Activated CD8-positive, alpha-beta T cell treated with anti-CD3 and anti-CD28 coated beads, Interleukin-2, amount 10 ng/mL, durations not matched to agents 7 days and 5 days (primary cell): ENCODE data around the gene GNG12. TPM values are rescaled to one million over a fixed set of nuclear protein-coding genes. Genes with fewer than 3 reads are reported as not detected.

Source experiments
- ATAC-seq: fragments of 150-1000 bp; cut with Tn5 transposase; one replicate; pipeline ENCODE4 v1.10.0; 2021; ENCODE audit warnings: moderate library complexity
- CTCF ChIA-PET: fragments of 350-600 bp; sonication (Branson Sonifier 250); formaldehyde crosslinking; loops from one replicate; lab custom pipeline; 2021; ENCODE audit warnings: antibody characterized with exemption; lab: Charles Lee
- POLR2A ChIA-PET: fragments of 350-600 bp; sonication (Branson Sonifier 250); formaldehyde crosslinking; loops from one replicate; lab custom pipeline; 2021; ENCODE audit warnings: antibody characterized with exemption; lab: Charles Lee
- DNase-seq: peaks from one replicate; pipeline ENCODE4 v3.0.0-alpha.2; 2020
- H3K27ac Mint-ChIP-seq: one replicate; pipeline ENCODE4 v1.8.0; 2021; ENCODE audit warnings: mild to moderate bottlenecking, mixed read lengths
- H3K27me3 Mint-ChIP-seq: one replicate; pipeline ENCODE4 v1.8.0; 2021; ENCODE audit warnings: low read depth, mixed read lengths
- H3K36me3 Mint-ChIP-seq: one replicate; pipeline ENCODE4 v1.8.0; 2021; ENCODE audit warnings: low read depth, mixed read lengths
- H3K4me1 Mint-ChIP-seq: one replicate; pipeline ENCODE4 v1.8.0; 2021; ENCODE audit warnings: low read depth, mixed read lengths
- H3K4me3 Mint-ChIP-seq: one replicate; pipeline ENCODE4 v1.8.0; 2021; ENCODE audit warnings: mild to moderate bottlenecking, mixed read lengths
- H3K9me3 Mint-ChIP-seq: one replicate; pipeline ENCODE4 v1.8.0; 2022; ENCODE audit warnings: mixed read lengths; ENCODE audit not compliant: insufficient read depth
- total RNA-seq, 2 experiments: library from RNA; stranded (reverse); gene quantifications; one replicate each; pipeline ENCODE4 v1.2.3, GENCODE V29; 2021

Gene GNG12
- total RNA-seq, 2 experiments from 2014 or later: not detected

- DNase-seq (no peak), ATAC-seq (no peak)
- H3K4me1 Mint-ChIP-seq: no peaks in the 10 kb centered on the region
- H3K27ac Mint-ChIP-seq: no peak overlapping the region
- no peak overlapping the region for H3K4me3 Mint-ChIP-seq
- peaks cover 11% of the 10 kb centered on the region for H3K27me3 Mint-ChIP-seq
- ChIA-PET CTCF (interaction anchor here (1.4 kb wide), 1 partner anchor 9 kb away, joined by 3 read pairs; no protein-coding TSS in a partner anchor), POLR2A (no interaction called here)
- H3K36me3 Mint-ChIP-seq: no peaks in the 10 kb centered on the region
- no peaks in the 10 kb centered on the region for H3K9me3 Mint-ChIP-seq
These were observed 43.0 kb downstream of the GNG12 start for GRCh38 chr1:67790201-67790692.

GRCh38 chr1:67789551-67789950, 43.7 kb downstream of the GNG12 start:
- Mint-ChIP-seq H3K27ac (no peak overlapping the region), H3K4me3 (no peak overlapping the region), H3K27me3 (peaks cover 11% of the 10 kb centered on the region), H3K9me3 (no peaks in the 10 kb centered on the region), H3K4me1 (no peaks in the 10 kb centered on the region), H3K36me3 (no peaks in the 10 kb centered on the region)
- ATAC-seq (no peak), DNase-seq (no peak)
- POLR2A ChIA-PET: no interaction called here
- CTCF ChIA-PET: interaction anchor here (1.4 kb wide), 1 partner anchor 10 kb away, joined by 3 read pairs; no protein-coding TSS in a partner anchor

DNA sequence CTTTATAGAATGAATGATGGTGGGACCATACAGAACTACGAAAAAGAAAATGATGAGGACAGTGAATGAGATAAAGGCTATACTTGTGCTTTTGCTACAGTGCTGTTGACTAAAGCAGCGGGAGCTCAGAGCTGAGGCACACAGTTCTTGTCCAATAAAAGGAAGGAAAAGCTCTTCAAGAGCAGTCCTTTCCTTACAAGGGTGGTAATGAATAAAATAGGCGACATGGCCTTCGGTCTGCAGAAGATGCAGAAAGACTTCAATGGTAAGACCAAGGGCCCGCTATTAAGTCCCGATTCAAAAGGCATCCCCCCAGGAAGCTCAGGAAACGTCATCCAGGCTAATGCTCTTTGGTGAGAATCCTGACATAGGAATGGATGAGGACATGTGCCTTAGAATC, 44.4 kb downstream of the GNG12 start:
- no peak for ATAC-seq
- CTCF ChIA-PET: interaction anchor here (0.5 to 1.4 kb wide), 3 partner anchors 11 to 227 kb away, joined by 3 read pairs; no protein-coding TSS in a partner anchor

GRCh38 chr1:67788238-67788790, 45.0 kb downstream of the GNG12 start:
- Mint-ChIP-seq H3K36me3 (no peaks in the 10 kb centered on the region), H3K27me3 (peaks cover 11% of the 10 kb centered on the region), H3K4me3 (no peak overlapping the region), H3K4me1 (no peaks in the 10 kb centered on the region), H3K9me3 (no peaks in the 10 kb centered on the region), H3K27ac (no peak overlapping the region)
- ChIA-PET POLR2A (no interaction called here), CTCF (interaction anchor here (0.5 to 0.8 kb wide), 2 partner anchors 23 to 226 kb away, joined by 3 read pairs; no protein-coding TSS in a partner anchor)
- ATAC-seq (no peak), DNase-seq (no peak)

More for the DNA sequence above, 44.4 kb downstream of the GNG12 start:
- no peak for DNase-seq
- POLR2A ChIA-PET: no interaction called here
- Mint-ChIP-seq H3K27me3 (peaks cover 11% of the 10 kb centered on the region), H3K27ac (no peak overlapping the region), H3K4me3 (no peak overlapping the region), H3K9me3 (no peaks in the 10 kb centered on the region), H3K4me1 (no peaks in the 10 kb centered on the region), H3K36me3 (no peaks in the 10 kb centered on the region)

DNA sequence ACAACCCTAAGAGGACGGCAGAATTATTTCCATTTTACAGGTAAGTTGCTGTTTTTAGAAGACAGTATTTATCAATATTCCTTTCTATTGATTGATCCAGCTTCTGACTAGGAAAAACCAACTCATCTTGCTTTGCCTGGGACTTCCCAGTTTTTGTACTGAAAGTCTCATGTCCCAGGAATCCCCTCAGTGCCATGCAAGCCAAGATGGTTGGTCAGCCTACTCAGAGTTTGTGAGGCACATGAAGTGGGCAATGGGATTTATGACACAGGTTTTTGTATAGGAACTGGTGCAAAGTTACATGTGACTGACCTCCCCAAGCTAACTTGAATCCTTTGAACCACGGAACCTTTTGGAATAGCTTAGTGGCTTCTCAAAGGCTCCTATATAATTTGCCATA, 45.5 kb downstream of the GNG12 start:
- H3K4me1 Mint-ChIP-seq: no peaks in the 10 kb centered on the region
- ChIA-PET CTCF (interaction anchor here (1.7 kb wide), 1 partner anchor 27 kb away, joined by 7 read pairs; no protein-coding TSS in a partner anchor), POLR2A (no interaction called here)
- ATAC-seq: no peak
- H3K4me3 Mint-ChIP-seq: no peak overlapping the region
- H3K9me3 Mint-ChIP-seq: no peaks in the 10 kb centered on the region
- H3K27me3 Mint-ChIP-seq: peaks cover 11% of the 10 kb centered on the region
- no peak overlapping the region for H3K27ac Mint-ChIP-seq
- DNase-seq: no peak
- no peaks in the 10 kb centered on the region for H3K36me3 Mint-ChIP-seq

DNA sequence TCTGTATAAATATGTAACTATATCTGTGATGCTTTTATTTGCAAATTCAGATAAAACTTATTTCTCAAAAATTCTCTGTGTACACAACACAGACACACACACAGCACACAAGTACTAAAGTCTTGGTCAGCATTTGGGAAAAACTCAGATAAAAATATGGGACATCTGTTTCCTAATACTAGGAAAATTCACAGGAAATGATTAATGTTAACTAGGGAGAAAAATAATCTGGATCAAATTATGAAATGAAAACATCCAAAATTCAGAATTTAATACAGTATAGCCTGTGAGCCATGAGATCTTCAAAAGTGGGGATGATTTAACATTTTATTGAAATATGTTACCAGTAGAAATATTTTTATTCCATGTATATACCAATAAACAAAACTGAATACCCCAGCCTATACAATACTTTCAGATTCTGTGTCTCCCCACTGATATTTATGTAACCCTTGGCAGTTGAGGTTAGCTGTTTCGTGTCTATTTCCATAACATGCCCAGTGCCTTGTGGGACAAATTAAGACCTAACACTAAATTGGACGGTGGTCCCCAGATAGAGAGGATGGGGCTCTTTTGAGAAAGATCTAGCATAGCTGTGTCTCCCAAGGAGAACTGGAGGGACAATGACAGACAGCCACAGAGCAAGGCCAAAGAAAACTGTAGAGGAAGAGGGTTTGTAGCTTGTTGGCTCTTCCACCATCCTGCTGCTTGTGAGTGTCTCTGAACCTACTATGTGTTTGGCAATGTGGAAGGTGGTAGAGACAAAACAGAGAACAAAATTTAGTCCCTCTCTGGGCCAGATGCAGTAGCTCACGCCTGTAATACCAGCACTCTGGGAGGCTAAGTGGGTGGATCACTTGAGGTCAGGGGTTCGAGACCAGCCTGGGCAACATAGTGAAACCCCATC, 47.2 kb downstream of the GNG12 start:
- ATAC-seq: no peak
- DNase-seq: no peak
- H3K27ac Mint-ChIP-seq: no peak overlapping the region
- CTCF ChIA-PET: interaction anchor here (0.9 to 1.7 kb wide), 2 partner anchors 20 to 26 kb away, joined by 3 to 7 read pairs; no protein-coding TSS in a partner anchor
- POLR2A ChIA-PET: interaction anchor here (0.6 kb wide), 1 partner anchor 754 kb away, joined by 3 read pairs; no protein-coding TSS in a partner anchor
- H3K4me1 Mint-ChIP-seq: no peaks in the 10 kb centered on the region
- no peaks in the 10 kb centered on the region for H3K36me3 Mint-ChIP-seq
- no peak overlapping the region for H3K4me3 Mint-ChIP-seq
- H3K27me3 Mint-ChIP-seq: peaks cover 3% of the 10 kb centered on the region
- no peaks in the 10 kb centered on the region for H3K9me3 Mint-ChIP-seq

DNA sequence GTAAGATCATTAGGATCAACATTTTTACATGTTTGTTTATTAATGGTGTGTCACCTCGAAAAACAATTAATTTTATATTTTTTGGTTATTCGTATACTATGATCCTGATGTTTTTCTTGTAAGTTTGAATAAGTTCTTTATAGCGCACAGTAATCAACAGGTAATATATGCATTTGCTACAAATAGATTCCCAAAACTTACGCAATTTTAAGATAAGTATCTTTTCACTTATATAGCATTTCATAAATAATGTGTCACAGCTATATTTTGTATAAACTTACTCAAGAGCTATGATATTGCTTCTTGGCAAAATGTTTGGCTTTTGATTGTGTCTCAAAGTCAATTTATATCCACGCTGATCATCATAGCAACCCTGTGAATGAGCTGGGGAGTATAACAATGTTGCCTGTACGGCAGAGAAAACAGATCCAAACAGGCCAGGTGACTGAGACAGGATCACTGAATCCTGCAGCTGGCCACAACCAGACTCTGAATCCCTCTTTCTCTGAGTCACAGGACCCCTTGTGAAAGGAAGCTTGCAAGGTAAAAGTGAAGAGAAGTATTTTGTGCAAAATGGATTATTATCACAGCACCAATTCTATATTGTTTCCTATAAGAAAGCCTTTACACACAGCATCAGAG, 48.6 kb downstream of the GNG12 start:
- peaks cover 3% of the 10 kb centered on the region for H3K27me3 Mint-ChIP-seq
- ATAC-seq: no peak
- no peak for DNase-seq
- no peaks in the 10 kb centered on the region for H3K36me3 Mint-ChIP-seq
- ChIA-PET CTCF (no interaction called here), POLR2A (no interaction called here)
- H3K4me1 Mint-ChIP-seq: no peaks in the 10 kb centered on the region
- H3K27ac Mint-ChIP-seq: no peak overlapping the region
- H3K9me3 Mint-ChIP-seq: no peaks in the 10 kb centered on the region
- no peak overlapping the region for H3K4me3 Mint-ChIP-seq

GRCh38 chr1:67780637-67781036, 52.6 kb downstream of the GNG12 start:
- peaks cover 9% of the 10 kb centered on the region for H3K27me3 Mint-ChIP-seq
- no peaks in the 10 kb centered on the region for H3K36me3 Mint-ChIP-seq
- no peak overlapping the region for H3K4me3 Mint-ChIP-seq
- ChIA-PET CTCF (interaction anchor here (1.2 to 1.4 kb wide), 2 partner anchors 9 to 15 kb away, joined by 3 to 4 read pairs; no protein-coding TSS in a partner anchor), POLR2A (no interaction called here)
- ATAC-seq (no peak), DNase-seq (no peak)
- no peaks in the 10 kb centered on the region for H3K9me3 Mint-ChIP-seq
- H3K4me1 Mint-ChIP-seq: no peaks in the 10 kb centered on the region
- H3K27ac Mint-ChIP-seq: no peak overlapping the region

DNA sequence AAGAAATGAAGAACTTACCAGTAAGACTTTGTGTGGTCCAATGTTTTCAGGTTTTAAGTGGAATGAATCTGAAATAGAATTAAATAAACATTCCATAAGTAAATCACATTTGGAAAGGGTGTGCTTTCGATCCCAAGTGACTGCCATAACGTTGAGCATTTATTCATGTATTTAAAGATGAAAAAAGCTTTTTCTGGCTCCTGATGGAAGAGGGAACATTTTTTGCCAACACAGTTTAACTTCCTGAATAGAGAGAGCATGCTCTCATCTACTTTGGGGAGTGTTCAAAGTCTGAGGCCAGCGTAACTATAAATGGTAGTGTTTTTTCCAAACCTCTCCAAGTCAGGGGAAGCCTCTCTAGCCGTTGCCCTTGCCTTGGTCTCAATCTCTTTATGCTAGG, 55.8 kb downstream of the GNG12 start:
- ChIA-PET POLR2A (no interaction called here), CTCF (no interaction called here)
- Mint-ChIP-seq H3K9me3 (no peaks in the 10 kb centered on the region), H3K4me1 (no peaks in the 10 kb centered on the region), H3K36me3 (no peaks in the 10 kb centered on the region), H3K27me3 (peaks cover 14% of the 10 kb centered on the region), H3K4me3 (no peak overlapping the region), H3K27ac (no peak overlapping the region)
- DNase-seq (no peak), ATAC-seq (no peak)

- Mint-ChIP-seq H3K36me3 (no peaks in the 10 kb centered on the region), H3K4me3 (no peak overlapping the region), H3K9me3 (no peaks in the 10 kb centered on the region), H3K27me3 (peaks cover 14% of the 10 kb centered on the region), H3K27ac (no peak overlapping the region), H3K4me1 (no peaks in the 10 kb centered on the region)
- POLR2A ChIA-PET: no interaction called here
- CTCF ChIA-PET: no interaction called here
- ATAC-seq (no peak), DNase-seq (no peak)
These were observed 56.3 kb downstream of the GNG12 start for GRCh38 chr1:67777016-67777415.

DNA sequence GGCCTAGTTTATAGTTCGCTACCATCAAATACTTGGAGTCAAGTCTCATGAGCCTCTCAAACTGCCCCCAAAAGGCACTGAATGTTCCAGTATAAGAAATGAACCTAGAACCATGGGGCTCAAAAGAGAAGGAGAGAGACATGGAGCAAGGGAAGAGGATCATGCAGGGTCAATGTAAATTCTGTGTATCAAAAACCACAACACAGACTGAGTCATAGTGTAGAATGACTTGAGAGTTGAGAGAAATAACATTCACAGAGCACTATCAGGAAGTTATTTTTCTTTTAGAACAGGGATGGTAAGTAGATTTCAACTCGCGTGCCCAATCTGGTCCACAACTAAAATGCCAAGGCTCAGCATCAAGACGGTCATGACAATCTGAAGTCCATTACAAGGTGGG, 59.8 kb downstream of the GNG12 start:
- no peak for DNase-seq
- no peak overlapping the region for H3K4me3 Mint-ChIP-seq
- H3K9me3 Mint-ChIP-seq: no peaks in the 10 kb centered on the region
- H3K36me3 Mint-ChIP-seq: no peaks in the 10 kb centered on the region
- ChIA-PET POLR2A (no interaction called here), CTCF (interaction anchor here (1.2 kb wide), 1 partner anchor 8 kb away, joined by 4 read pairs; no protein-coding TSS in a partner anchor)
- no peak for ATAC-seq
- H3K27me3 Mint-ChIP-seq: peaks cover 19% of the 10 kb centered on the region
- no peak overlapping the region for H3K27ac Mint-ChIP-seq
- H3K4me1 Mint-ChIP-seq: no peaks in the 10 kb centered on the region
